ENCODE measurements around the gene FASN.
A peak's percentile ranks its signal among the peaks of the same experiment; 100 is the strongest.
"Not testable (repeated sequence)": the region's sequence is repeated elsewhere in the genome, so short reads cannot be mapped to it uniquely, and the experiment has no call there.

Gene FASN

DNA sequence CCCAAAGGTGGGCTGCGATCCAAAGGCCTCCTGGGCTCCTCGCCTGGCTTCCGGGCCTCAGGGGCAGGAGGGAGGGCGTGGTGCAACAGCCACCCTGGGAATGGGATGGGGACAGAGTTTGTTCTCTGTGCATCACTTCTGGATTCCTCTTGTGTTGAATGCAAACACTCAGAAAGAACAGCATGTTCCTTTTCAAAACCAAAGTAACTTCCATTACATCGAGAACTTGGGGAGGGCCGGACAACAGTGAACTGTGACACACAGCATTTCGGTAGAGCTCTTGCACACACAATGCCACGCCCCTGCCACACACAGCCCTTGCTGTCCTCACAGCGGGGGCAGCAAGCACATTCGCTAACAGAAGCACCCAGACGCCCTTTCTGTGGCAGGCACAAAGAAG lies 36.1 kb upstream of the FASN start:
- Histone ChIP-seq H3K9ac (ENCODE audit: low read length) (peak overlapping the region; percentile 20; the same call in 1 of the 2 replicates), H3K27ac (ENCODE audit: low read length) (peak overlapping the region; percentile 58; the same call in 1 of the 2 replicates), H2AFZ (ENCODE audit: low read length) (no peak overlapping the region; the same call in 1 of the 2 replicates), H3K36me3 (replicated peaks; ENCODE audit: insufficient read depth, low read length) (no peaks in the 10 kb centered on the region), H3K4me1 (ENCODE audit: low read length) (peaks cover 12% of the 10 kb centered on the region), H4K20me1 (ENCODE audit: insufficient read depth, low read length) (no peaks in the 10 kb centered on the region), H3K4me3 (ENCODE audit: low read length) (no peak overlapping the region), H3K9me2 (replicated peaks; ENCODE audit: insufficient read depth, low read length) (no peaks in the 10 kb centered on the region), H3F3A (ENCODE audit: insufficient read depth, low read length) (peaks cover 11% of the 10 kb centered on the region; the same call in 1 of the 2 replicates), H3K79me2 (ENCODE audit: low read length) (no peaks in the 10 kb centered on the region), H3K4me2 (ENCODE audit: low read depth, low read length) (peak overlapping the region; percentile 29; the same call in 1 of the 2 replicates), H3K9me3 (replicated peaks; ENCODE audit: insufficient read depth, low read length) (no peaks in the 10 kb centered on the region), H3K27me3 (replicated peaks; ENCODE audit: insufficient read depth, low read length) (no peaks in the 10 kb centered on the region)
- DNase-seq: no peak
- TF ChIP-seq EZH2phosphoT487 (IDR thresholded peaks at IDR 0.05; ENCODE audit: low read length) (no peak), CTCF (IDR thresholded peaks at IDR 0.05; ENCODE audit: low read length) (no peak), EZH2 (optimal IDR thresholded peaks at IDR 0.05; ENCODE audit: low read depth, low read length) (no peak)

GRCh38 chr17:82133166-82133953 lies 35.3 kb upstream of the FASN start:
- not testable (repeated sequence) for H3K27me3 ChIP-seq (replicated peaks; ENCODE audit: insufficient read depth, low read length); H4K20me1 ChIP-seq (ENCODE audit: insufficient read depth, low read length); H3K9me2 ChIP-seq (replicated peaks; ENCODE audit: insufficient read depth, low read length); H3K4me3 ChIP-seq (ENCODE audit: low read length); H3K36me3 ChIP-seq (replicated peaks; ENCODE audit: insufficient read depth, low read length); H2AFZ ChIP-seq (ENCODE audit: low read length); H3K79me2 ChIP-seq (ENCODE audit: low read length); H3K9me3 ChIP-seq (replicated peaks; ENCODE audit: insufficient read depth, low read length)
- peaks cover 11% of the 10 kb centered on the region; the same call in 1 of the 2 replicates for H3F3A ChIP-seq (ENCODE audit: insufficient read depth, low read length)
- DNase-seq: peak; percentile 67
- peak overlapping the region; percentile 58; the same call in 1 of the 2 replicates for H3K27ac ChIP-seq (ENCODE audit: low read length)
- H3K4me1 ChIP-seq (ENCODE audit: low read length): peaks cover 12% of the 10 kb centered on the region
- H3K9ac ChIP-seq (ENCODE audit: low read length): peak overlapping the region; percentile 20; the same call in 1 of the 2 replicates
- peak overlapping the region; percentile 29; the same call in 1 of the 2 replicates for H3K4me2 ChIP-seq (ENCODE audit: low read depth, low read length)

GRCh38 chr17:82129095-82129494 lies 31.1 kb upstream of the FASN start:
- no peak for DNase-seq
- Histone ChIP-seq H3K79me2 (ENCODE audit: low read length) (no peaks in the 10 kb centered on the region), H3K9ac (ENCODE audit: low read length) (no peak overlapping the region), H3K36me3 (replicated peaks; ENCODE audit: insufficient read depth, low read length) (no peaks in the 10 kb centered on the region), H3K27me3 (replicated peaks; ENCODE audit: insufficient read depth, low read length) (no peaks in the 10 kb centered on the region), H3K4me3 (ENCODE audit: low read length) (no peak overlapping the region), H2AFZ (ENCODE audit: low read length) (no peak overlapping the region), H3K4me1 (ENCODE audit: low read length) (peaks cover 9% of the 10 kb centered on the region), H3K27ac (ENCODE audit: low read length) (no peak overlapping the region), H3F3A (ENCODE audit: insufficient read depth, low read length) (peaks cover 11% of the 10 kb centered on the region; the same call in 1 of the 2 replicates), H3K9me2 (replicated peaks; ENCODE audit: insufficient read depth, low read length) (no peaks in the 10 kb centered on the region), H4K20me1 (ENCODE audit: insufficient read depth, low read length) (no peaks in the 10 kb centered on the region), H3K4me2 (ENCODE audit: low read depth, low read length) (no peak overlapping the region), H3K9me3 (replicated peaks; ENCODE audit: insufficient read depth, low read length) (no peaks in the 10 kb centered on the region)
- no peak for TF ChIP-seq EZH2 (optimal IDR thresholded peaks at IDR 0.05; ENCODE audit: low read depth, low read length)
- 0 out of 2 replicates have a peak, but pooled peaks have one; percentile 12 for TF ChIP-seq CTCF (IDR thresholded peaks at IDR 0.05; ENCODE audit: low read length)
- no peak for TF ChIP-seq EZH2phosphoT487 (IDR thresholded peaks at IDR 0.05; ENCODE audit: low read length)

DNA sequence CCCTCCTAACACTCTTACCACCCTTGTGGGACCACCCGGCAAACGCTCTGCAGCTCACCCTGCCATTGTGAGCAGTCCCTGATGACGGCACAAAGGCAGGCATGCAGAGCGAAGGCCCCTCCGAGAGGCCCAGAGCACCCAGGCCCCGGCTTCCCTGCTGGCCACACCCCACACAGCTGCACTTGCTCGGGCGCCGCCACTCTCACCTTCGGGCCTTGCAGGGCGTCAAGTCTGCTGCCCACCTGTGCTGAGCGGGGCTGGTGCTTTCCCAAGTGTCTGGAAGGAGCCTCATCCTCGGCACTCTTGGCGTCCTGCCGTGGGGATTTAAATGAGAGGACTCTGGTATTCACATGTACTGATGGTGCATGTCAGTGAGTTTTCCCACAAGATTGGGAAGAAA lies 30.3 kb upstream of the FASN start:
- Histone ChIP-seq H3K27me3 (replicated peaks; ENCODE audit: insufficient read depth, low read length) (no peaks in the 10 kb centered on the region), H3F3A (ENCODE audit: insufficient read depth, low read length) (peaks cover 4% of the 10 kb centered on the region; the same call in 1 of the 2 replicates), H3K36me3 (replicated peaks; ENCODE audit: insufficient read depth, low read length) (no peaks in the 10 kb centered on the region), H3K27ac (ENCODE audit: low read length) (no peak overlapping the region), H3K79me2 (ENCODE audit: low read length) (no peaks in the 10 kb centered on the region), H3K9ac (ENCODE audit: low read length) (no peak overlapping the region), H3K4me3 (ENCODE audit: low read length) (no peak overlapping the region), H3K9me3 (replicated peaks; ENCODE audit: insufficient read depth, low read length) (no peaks in the 10 kb centered on the region), H4K20me1 (ENCODE audit: insufficient read depth, low read length) (no peaks in the 10 kb centered on the region), H3K4me1 (ENCODE audit: low read length) (peaks cover 4% of the 10 kb centered on the region; the same call in 1 of the 2 replicates), H3K4me2 (ENCODE audit: low read depth, low read length) (no peak overlapping the region), H3K9me2 (replicated peaks; ENCODE audit: insufficient read depth, low read length) (no peaks in the 10 kb centered on the region), H2AFZ (ENCODE audit: low read length) (no peak overlapping the region)
- no peak for DNase-seq
- TF ChIP-seq EZH2phosphoT487 (IDR thresholded peaks at IDR 0.05; ENCODE audit: low read length): no peak
- no peak for TF ChIP-seq CTCF (IDR thresholded peaks at IDR 0.05; ENCODE audit: low read length)
- TF ChIP-seq EZH2 (optimal IDR thresholded peaks at IDR 0.05; ENCODE audit: low read depth, low read length): no peak

Measured in MM.1S (cell line).